ENCODE results near the gene NASP. TPM values are rescaled to one million over a fixed set of nuclear protein-coding genes. Genes with fewer than 3 reads are reported as not detected.

NASP gene
- total RNA-seq, 2 donors from 2014 or later = 31.0 to 39.2 TPM

- WGBS, 2 donors = 89 to 97% methylated on average over 2 of the region's 2 CpGs
- no peak for TF ChIP-seq POLR2A (IDR thresholded peaks at IDR 0.05)
- TF ChIP-seq, protein P1, sequence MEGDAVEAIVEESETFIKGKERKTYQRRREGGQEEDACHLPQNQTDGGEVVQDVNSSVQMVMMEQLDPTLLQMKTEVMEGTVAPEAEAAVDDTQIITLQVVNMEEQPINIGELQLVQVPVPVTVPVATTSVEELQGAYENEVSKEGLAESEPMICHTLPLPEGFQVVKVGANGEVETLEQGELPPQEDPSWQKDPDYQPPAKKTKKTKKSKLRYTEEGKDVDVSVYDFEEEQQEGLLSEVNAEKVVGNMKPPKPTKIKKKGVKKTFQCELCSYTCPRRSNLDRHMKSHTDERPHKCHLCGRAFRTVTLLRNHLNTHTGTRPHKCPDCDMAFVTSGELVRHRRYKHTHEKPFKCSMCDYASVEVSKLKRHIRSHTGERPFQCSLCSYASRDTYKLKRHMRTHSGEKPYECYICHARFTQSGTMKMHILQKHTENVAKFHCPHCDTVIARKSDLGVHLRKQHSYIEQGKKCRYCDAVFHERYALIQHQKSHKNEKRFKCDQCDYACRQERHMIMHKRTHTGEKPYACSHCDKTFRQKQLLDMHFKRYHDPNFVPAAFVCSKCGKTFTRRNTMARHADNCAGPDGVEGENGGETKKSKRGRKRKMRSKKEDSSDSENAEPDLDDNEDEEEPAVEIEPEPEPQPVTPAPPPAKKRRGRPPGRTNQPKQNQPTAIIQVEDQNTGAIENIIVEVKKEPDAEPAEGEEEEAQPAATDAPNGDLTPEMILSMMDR (IDR thresholded peaks at IDR 0.05) = no peak
- intact Hi-C loops (cut with DNase I) = no loop called here
- Histone ChIP-seq H3K27ac (no peak overlapping the region), H3K4me1 (no peaks in the 10 kb centered on the region), H3K9me3 (no peaks in the 10 kb centered on the region), H3K27me3 (no peaks in the 10 kb centered on the region), H3K4me3 (no peak overlapping the region), H3K36me3 (replicated peaks in 1 of 2; ENCODE audit: insufficient read depth in 1 of 2, low read depth in 2 of 2) (peaks cover 5 to 7% of the 10 kb centered on the region in 2 donors)
- DNase-seq = no peak
- ATAC-seq = no peak
Observed at GRCh38 chr1:45604239-45604638, 20.4 kb downstream of the NASP start.

DNA sequence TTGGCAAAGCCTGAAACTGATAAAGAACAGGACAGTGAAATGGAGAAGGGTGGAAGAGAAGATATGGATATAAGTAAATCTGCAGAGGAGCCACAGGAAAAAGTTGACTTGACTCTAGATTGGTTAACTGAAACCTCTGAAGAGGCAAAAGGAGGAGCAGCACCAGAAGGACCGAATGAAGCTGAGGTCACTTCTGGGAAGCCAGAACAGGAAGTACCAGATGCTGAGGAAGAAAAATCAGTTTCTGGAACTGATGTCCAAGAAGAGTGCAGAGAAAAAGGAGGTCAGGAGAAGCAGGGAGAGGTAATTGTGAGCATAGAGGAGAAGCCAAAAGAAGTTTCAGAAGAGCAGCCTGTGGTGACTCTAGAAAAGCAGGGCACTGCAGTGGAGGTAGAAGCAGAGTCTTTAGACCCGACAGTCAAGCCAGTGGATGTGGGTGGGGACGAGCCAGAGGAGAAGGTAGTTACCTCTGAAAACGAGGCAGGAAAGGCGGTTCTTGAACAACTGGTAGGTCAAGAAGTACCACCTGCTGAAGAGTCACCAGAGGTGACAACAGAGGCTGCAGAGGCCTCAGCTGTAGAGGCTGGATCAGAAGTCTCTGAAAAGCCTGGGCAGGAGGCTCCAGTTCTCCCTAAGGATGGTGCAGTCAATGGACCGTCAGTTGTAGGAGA lies 23.7 kb downstream of the NASP start:
- Histone ChIP-seq H3K36me3 (replicated peaks in 1 of 2; ENCODE audit: insufficient read depth in 1 of 2, low read depth in 2 of 2) (peaks cover 7 to 10% of the 10 kb centered on the region in 2 donors), H3K27ac (no peak overlapping the region), H3K4me3 (no peak overlapping the region), H3K9me3 (no peaks in the 10 kb centered on the region), H3K4me1 (no peaks in the 10 kb centered on the region), H3K27me3 (no peaks in the 10 kb centered on the region)
- no peak for DNase-seq
- intact Hi-C loops (cut with DNase I) = no loop called here
- TF ChIP-seq, protein P1 (IDR thresholded peaks at IDR 0.05) = no peak
- TF ChIP-seq POLR2A (IDR thresholded peaks at IDR 0.05) = no peak
- no peak for ATAC-seq
- 70 to 74% methylated on average over 6 of the region's 6 CpGs for WGBS, 2 donors

DNA sequence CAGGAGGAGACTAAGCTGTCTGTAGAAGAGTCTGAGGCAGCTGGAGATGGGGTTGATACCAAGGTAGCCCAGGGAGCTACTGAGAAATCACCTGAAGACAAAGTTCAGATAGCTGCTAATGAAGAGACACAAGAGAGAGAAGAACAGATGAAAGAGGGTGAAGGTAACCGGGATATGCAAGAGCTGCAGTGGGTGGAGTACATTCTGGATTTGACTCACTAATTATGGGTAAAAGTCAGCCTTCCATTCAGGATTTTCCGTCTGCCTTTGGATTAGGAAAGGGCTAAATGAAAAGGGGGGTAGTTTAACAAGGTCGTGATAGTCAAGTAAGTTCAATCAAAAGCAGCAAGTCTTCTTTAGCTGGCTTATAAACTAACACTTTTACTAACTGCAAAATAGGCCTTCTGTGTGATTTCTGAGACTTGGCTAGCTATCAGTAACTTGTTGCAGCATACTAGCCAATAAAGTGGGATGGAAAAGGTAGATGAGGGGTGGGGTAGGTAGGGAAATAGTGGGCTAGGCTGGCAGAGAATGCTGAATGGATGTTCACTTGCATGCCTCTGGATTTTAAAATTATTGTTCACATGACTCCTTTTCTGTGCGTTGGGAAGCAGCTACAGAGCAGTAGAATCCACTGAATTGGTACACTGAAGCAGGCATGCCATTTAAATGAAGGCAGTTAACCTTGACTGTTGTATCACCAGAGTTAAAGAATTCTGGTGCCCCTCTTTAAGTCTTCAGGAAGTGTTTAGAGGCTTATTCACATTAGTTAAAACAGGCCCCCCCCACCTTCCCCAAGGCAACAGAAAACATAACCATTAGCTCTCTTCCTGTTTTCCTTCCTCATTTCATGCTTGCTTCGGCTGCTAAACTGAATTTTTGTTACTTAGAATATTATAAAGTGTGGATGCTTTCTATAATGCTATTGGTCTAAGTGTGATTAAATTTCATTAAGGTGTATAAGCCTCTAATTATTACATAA lies 24.6 kb downstream of the NASP start:
- intact Hi-C loops (cut with DNase I) = no loop called here
- H3K4me3 ChIP-seq = no peak overlapping the region
- no peaks in the 10 kb centered on the region for H3K27me3 ChIP-seq
- no peaks in the 10 kb centered on the region for H3K9me3 ChIP-seq
- WGBS, 2 donors = 79 to 86% methylated on average over 5 of the region's 5 CpGs
- no peak for TF ChIP-seq POLR2A (IDR thresholded peaks at IDR 0.05)
- TF ChIP-seq, protein P1 (IDR thresholded peaks at IDR 0.05) = no peak
- DNase-seq = no peak
- H3K36me3 ChIP-seq (replicated peaks in 1 of 2; ENCODE audit: insufficient read depth in 1 of 2, low read depth in 2 of 2) = peaks cover 7 to 10% of the 10 kb centered on the region in 2 donors
- ATAC-seq = no peak
- H3K4me1 ChIP-seq = no peaks in the 10 kb centered on the region
- H3K27ac ChIP-seq = no peak overlapping the region

DNA sequence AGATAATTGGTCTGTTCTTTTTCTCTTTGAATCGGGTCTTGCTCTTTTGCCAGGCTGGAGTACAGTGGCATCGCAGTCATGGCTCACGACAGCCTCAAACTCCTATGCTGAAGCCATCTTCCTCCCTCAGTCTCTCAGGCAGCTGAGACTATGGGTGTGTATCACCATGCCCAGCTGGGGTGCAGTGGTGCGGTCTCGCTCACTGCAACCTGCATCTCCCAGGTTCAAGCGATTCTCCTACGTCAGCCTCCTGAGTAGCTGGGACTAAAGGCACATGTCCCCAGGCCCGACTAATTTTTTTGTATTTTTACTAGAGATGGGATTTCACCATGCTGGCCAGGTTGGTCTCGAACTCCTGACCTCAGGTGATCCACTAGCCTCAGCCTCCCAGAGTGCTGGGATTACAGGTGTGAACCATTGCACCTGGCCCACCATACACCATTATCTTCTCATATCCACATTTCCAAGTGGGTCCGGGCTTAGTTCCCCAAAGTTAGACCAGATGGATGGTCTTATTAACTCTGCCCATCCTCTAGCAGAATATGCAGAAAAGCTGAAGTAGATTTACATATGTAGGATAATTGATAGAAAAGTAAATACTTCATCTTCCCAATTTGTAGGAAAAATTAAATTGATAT lies 26.9 kb downstream of the NASP start:
- no peak overlapping the region for H3K27ac ChIP-seq
- WGBS, 2 donors = 92 to 93% methylated on average over 10 of the region's 10 CpGs

More for the DNA sequence above, 26.9 kb downstream of the NASP start:
- H3K27me3 ChIP-seq = no peaks in the 10 kb centered on the region
- intact Hi-C loops (cut with DNase I) = no loop called here
- no peak for TF ChIP-seq POLR2A (IDR thresholded peaks at IDR 0.05)
- TF ChIP-seq, protein P1 (IDR thresholded peaks at IDR 0.05) = no peak
- H3K4me3 ChIP-seq = no peak overlapping the region
- H3K9me3 ChIP-seq = no peaks in the 10 kb centered on the region
- peaks cover 7 to 13% of the 10 kb centered on the region in 2 donors for H3K36me3 ChIP-seq (replicated peaks in 1 of 2; ENCODE audit: insufficient read depth in 1 of 2, low read depth in 2 of 2)
- no peak for ATAC-seq
- DNase-seq = no peak
- no peaks in the 10 kb centered on the region for H3K4me1 ChIP-seq
